DND-41 (cell line): ENCODE data around the gene STK11.

Experiments
- EZH2 ChIP-seq: IDR thresholded peaks from 3 replicates; pipeline ENCODE4 v1.6.1; 2012; ENCODE audit warnings: borderline replicate concordance, low read depth, mild to moderate bottlenecking, moderate library complexity, low read length, inconsistent platforms; ENCODE audit not compliant: severe bottlenecking
- TF ChIP-seq, protein P1 (sequence below): IDR thresholded peaks from 2 replicates; pipeline ENCODE4 v1.5.1; 2012; ENCODE audit warnings: borderline replicate concordance, low read length, moderate library complexity, mild to moderate bottlenecking; ENCODE audit not compliant: poor library complexity, severe bottlenecking; ENCODE audit errors: extremely low read depth

DNA sequence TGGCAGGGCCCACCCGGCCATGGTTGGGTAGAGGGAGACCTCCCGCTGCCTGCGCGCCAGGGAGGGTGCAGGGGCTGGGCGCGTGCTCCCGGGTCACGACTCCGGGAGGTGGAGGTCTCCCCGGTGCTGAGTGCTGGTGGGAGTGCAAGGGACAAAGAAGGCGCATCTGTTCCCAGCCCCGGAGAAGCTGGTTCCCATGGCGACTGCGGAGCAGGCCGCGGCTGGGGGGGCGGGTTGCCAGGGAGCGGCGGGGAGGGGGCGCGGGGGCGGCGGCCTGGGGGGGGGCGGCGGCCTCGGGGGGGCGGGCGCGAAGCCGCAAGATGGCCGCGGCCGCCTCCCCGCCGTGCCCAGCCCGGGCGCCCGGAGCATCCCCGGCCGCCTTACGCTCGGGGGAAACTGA, 31.0 kb downstream of the STK11 start:
- TF ChIP-seq, protein P1, sequence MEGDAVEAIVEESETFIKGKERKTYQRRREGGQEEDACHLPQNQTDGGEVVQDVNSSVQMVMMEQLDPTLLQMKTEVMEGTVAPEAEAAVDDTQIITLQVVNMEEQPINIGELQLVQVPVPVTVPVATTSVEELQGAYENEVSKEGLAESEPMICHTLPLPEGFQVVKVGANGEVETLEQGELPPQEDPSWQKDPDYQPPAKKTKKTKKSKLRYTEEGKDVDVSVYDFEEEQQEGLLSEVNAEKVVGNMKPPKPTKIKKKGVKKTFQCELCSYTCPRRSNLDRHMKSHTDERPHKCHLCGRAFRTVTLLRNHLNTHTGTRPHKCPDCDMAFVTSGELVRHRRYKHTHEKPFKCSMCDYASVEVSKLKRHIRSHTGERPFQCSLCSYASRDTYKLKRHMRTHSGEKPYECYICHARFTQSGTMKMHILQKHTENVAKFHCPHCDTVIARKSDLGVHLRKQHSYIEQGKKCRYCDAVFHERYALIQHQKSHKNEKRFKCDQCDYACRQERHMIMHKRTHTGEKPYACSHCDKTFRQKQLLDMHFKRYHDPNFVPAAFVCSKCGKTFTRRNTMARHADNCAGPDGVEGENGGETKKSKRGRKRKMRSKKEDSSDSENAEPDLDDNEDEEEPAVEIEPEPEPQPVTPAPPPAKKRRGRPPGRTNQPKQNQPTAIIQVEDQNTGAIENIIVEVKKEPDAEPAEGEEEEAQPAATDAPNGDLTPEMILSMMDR: no peak
- no peak for TF ChIP-seq EZH2
